AG09319 (cell line): ENCODE measurements around the gene RALGPS1.

Experiments
- DNase-seq: peaks from one replicate; pipeline ENCODE4 v3.0.0-alpha.2; 2010; ENCODE audit warnings: low read depth; ENCODE audit errors: extremely low read depth
- TF ChIP-seq, protein P1 (sequence below): IDR thresholded peaks from 2 replicates; pipeline ENCODE4 v1.5.1; 2011; ENCODE audit warnings: low read depth, mild to moderate bottlenecking, inconsistent platforms, low read length, moderate library complexity

Gene RALGPS1

GRCh38 chr9:126879288-126879687 lies 35.3 kb upstream of the RALGPS1 start:
- DNase-seq: no peak
- TF ChIP-seq, protein P1, sequence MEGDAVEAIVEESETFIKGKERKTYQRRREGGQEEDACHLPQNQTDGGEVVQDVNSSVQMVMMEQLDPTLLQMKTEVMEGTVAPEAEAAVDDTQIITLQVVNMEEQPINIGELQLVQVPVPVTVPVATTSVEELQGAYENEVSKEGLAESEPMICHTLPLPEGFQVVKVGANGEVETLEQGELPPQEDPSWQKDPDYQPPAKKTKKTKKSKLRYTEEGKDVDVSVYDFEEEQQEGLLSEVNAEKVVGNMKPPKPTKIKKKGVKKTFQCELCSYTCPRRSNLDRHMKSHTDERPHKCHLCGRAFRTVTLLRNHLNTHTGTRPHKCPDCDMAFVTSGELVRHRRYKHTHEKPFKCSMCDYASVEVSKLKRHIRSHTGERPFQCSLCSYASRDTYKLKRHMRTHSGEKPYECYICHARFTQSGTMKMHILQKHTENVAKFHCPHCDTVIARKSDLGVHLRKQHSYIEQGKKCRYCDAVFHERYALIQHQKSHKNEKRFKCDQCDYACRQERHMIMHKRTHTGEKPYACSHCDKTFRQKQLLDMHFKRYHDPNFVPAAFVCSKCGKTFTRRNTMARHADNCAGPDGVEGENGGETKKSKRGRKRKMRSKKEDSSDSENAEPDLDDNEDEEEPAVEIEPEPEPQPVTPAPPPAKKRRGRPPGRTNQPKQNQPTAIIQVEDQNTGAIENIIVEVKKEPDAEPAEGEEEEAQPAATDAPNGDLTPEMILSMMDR: no peak

GRCh38 chr9:126880226-126880946 lies 34.2 kb upstream of the RALGPS1 start:
- DNase-seq: no peak
- TF ChIP-seq, protein P1: no peak

DNA sequence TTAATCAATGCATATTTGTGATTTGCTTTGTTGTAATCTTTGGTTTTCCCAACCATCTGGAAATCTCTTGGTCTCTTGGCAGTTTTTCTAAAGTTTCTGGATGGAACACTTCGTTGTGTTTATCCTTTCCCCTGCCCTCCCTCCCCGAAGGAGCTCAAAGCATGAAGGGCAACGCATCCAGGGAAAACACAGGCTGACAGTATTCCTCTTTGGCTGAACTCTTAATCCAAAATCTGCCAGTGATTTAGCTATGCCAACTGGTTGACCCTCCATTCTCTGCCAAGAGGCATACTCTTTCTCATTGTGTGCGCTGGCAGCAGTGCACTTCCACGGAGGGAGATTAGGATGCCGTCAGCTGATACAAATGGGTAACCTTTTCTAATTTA lies 33.6 kb upstream of the RALGPS1 start:
- TF ChIP-seq, protein P1: no peak
- DNase-seq: no peak

- no peak for DNase-seq
- TF ChIP-seq, protein P1: no peak
These were observed 31.8 kb upstream of the RALGPS1 start for GRCh38 chr9:126882746-126883145.

GRCh38 chr9:126883636-126884035 lies 30.9 kb upstream of the RALGPS1 start:
- DNase-seq: no peak
- TF ChIP-seq, protein P1: no peak

DNA sequence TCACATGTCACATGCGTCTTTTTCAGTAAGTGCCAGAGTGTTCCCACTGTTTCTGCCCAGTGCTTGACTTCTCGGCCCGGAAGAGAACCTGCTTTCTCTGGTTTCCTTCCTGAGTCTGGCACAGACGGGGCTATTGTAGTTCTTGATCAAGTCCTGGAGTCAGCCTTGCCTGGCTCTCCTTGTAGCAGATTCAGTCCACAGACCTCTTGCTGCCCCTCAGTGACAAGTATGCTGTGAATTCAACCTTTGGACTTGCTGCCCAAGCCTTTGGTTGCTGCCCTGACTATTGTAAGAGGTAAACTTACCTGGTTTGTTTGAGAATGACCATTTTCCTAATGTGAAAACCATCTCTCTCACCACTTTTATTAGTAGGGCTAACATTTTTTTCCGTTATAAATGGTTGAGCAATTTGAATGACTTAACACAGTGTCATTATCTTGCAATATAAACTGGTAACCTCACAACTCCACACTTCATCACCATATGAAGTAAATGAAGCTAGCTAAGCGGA lies 29.4 kb upstream of the RALGPS1 start:
- TF ChIP-seq, protein P1: no peak
- DNase-seq: no peak

DNA sequence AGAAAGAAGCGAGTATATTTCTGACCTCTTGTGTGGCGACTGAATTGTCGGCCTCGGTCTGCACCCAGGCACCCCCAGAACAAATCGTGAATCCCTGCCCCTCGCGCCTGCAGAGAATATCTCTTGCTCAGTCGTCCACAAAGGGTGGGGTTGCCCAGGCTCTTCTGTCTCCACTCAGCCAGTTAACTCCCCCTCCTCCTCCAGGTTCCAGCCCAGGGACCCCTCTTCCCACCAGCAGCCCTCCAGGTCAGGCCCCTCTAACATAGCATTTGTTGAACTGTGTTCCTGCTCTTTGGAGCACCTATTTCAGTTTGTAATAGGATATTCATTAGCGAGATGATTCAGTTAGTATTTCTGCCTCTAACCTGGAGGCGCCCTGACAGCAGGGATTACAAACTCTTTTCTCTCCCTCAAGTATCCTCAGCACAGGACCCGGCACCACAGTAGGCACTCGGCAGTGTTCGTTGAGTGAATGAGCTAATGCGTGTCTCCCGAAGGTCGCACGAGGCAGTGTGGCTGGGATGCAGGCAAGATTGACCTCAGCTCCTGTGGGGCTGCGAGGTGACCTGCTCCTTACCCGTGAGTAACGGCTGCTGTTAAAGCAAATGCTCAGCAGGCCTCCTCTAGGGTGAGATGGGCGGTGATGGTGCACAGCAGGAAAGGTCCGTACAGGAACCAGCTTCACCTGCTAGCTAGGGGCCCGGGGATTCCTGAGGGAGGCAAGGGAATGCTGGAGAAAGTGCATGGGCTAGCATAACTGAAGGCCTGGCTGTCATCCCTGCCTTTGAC lies 28.4 kb upstream of the RALGPS1 start:
- TF ChIP-seq, protein P1: no peak
- DNase-seq: no peak
